SU-DHL-6 (cell line): ENCODE measurements around the gene IL17B.

Experiments used
- H2AFZ ChIP-seq: fragments of 200-600 bp; sonication (generic); 2 replicates; pipeline ENCODE4 v1.6.1; 2014; ENCODE audit warnings: low read depth, mild to moderate bottlenecking, moderate library complexity, mixed read lengths, antibody characterized with exemption, low read length; ENCODE audit not compliant: severe bottlenecking
- H3F3A ChIP-seq: fragments of 200-600 bp; shearing (Covaris generic); 2 replicates; pipeline ENCODE4 v1.6.0; 2016; ENCODE audit warnings: antibody characterized with exemption, mild to moderate bottlenecking; ENCODE audit not compliant: insufficient read depth
- H3K27ac ChIP-seq: fragments of 200-600 bp; sonication (generic); 2 replicates; pipeline ENCODE4 v1.5.1; 2016; ENCODE audit warnings: low read depth, mild to moderate bottlenecking, low read length, moderate library complexity, mixed read lengths
- H3K27me3 ChIP-seq: fragments of 200-600 bp; sonication (generic), shearing (Covaris generic); 2 replicates; pipeline ENCODE4 v1.6.0; 2014; ENCODE audit warnings: mild to moderate bottlenecking, low read length
- H3K36me3 ChIP-seq: fragments of 200-600 bp; sonication (generic); 2 replicates; pipeline ENCODE4 v1.6.1; 2014; ENCODE audit warnings: mild to moderate bottlenecking, low read length, mixed read lengths
- H3K4me2 ChIP-seq: fragments of 300-600, 200-600 bp; shearing (Covaris generic), sonication (generic); 2 replicates; pipeline ENCODE4 v1.6.0; 2014; ENCODE audit warnings: low read length, low read depth, mild to moderate bottlenecking; ENCODE audit not compliant: poor library complexity, severe bottlenecking
- H3K4me3 ChIP-seq: fragments of 200-600 bp; sonication (generic); 2 replicates; pipeline ENCODE4 v1.5.1; 2014; ENCODE audit warnings: antibody characterized with exemption, low read length, mild to moderate bottlenecking, mixed read lengths; ENCODE audit not compliant: insufficient read depth, poor library complexity, severe bottlenecking
- H3K79me2 ChIP-seq: fragments of 200-600 bp; sonication (generic); 2 replicates; pipeline ENCODE4 v1.6.1; 2014; ENCODE audit warnings: mild to moderate bottlenecking, low read length, moderate library complexity; ENCODE audit not compliant: insufficient read depth
- H3K9ac ChIP-seq: fragments of 200-600 bp; sonication (generic); 2 replicates; pipeline ENCODE4 v1.7.0; 2014; ENCODE audit warnings: mild to moderate bottlenecking, low read length
- H3K9me2 ChIP-seq: fragments of 200-600 bp; sonication (generic); replicated peaks from 2 replicates; pipeline ENCODE4 v1.6.1; 2014; ENCODE audit warnings: low read length; ENCODE audit not compliant: insufficient read depth
- H3K9me3 ChIP-seq: fragments of 200-600 bp; sonication (generic); 2 replicates; pipeline ENCODE4 v1.6.1; 2014; ENCODE audit warnings: low read length, mixed read lengths; ENCODE audit not compliant: insufficient read depth
- H4K20me1 ChIP-seq: fragments of 200-600 bp; sonication (generic); 2 replicates; pipeline ENCODE4 v1.6.1; 2014; ENCODE audit warnings: low read depth, mild to moderate bottlenecking, antibody characterized with exemption, low read length, moderate library complexity, mixed read lengths
- CTCF ChIP-seq: fragments of 200-600 bp; sonication (generic); IDR thresholded peaks from one replicate; pipeline ENCODE4 v1.5.1; 2017; ENCODE audit warnings: antibody characterized with exemption, mild to moderate bottlenecking, low read length, moderate library complexity; ENCODE audit not compliant: insufficient read depth, poor library complexity, severe bottlenecking
- EZH2phosphoT487 ChIP-seq: fragments of 200-600 bp; sonication (generic), shearing (Covaris generic); conservative IDR thresholded peaks from 2 replicates; pipeline ENCODE4 v1.6.1; 2018; ENCODE audit warnings: mild to moderate bottlenecking, antibody characterized with exemption, low read length, moderate library complexity, mixed read lengths

IL17B gene

GRCh38 chr5:149403923-149404745 is 25.0 kb upstream of the IL17B start:
- no peak overlapping the region for H3K4me3 ChIP-seq
- H3K9me2 ChIP-seq = no peaks in the 10 kb centered on the region
- no peaks in the 10 kb centered on the region for H3K36me3 ChIP-seq
- no peaks in the 10 kb centered on the region for H3K79me2 ChIP-seq
- no peaks in the 10 kb centered on the region for H3F3A ChIP-seq
- H3K9ac ChIP-seq = no peak overlapping the region
- no peak for TF ChIP-seq EZH2phosphoT487
- TF ChIP-seq CTCF = no peak
- no peaks in the 10 kb centered on the region for H3K9me3 ChIP-seq
- no peak overlapping the region for H3K4me2 ChIP-seq
- H3K27ac ChIP-seq = no peak overlapping the region
- H2AFZ ChIP-seq = no peak overlapping the region
- H3K27me3 ChIP-seq = no peaks in the 10 kb centered on the region
- H4K20me1 ChIP-seq = no peaks in the 10 kb centered on the region

GRCh38 chr5:149402291-149402690 is 23.2 kb upstream of the IL17B start:
- no peak overlapping the region for H3K9ac ChIP-seq
- no peaks in the 10 kb centered on the region for H3K79me2 ChIP-seq
- no peaks in the 10 kb centered on the region for H4K20me1 ChIP-seq
- no peaks in the 10 kb centered on the region for H3F3A ChIP-seq
- H3K27me3 ChIP-seq = no peaks in the 10 kb centered on the region
- TF ChIP-seq CTCF (no peak), EZH2phosphoT487 (no peak)
- no peak overlapping the region for H2AFZ ChIP-seq
- no peaks in the 10 kb centered on the region for H3K36me3 ChIP-seq
- no peak overlapping the region for H3K4me3 ChIP-seq
- no peaks in the 10 kb centered on the region for H3K9me3 ChIP-seq
- H3K4me2 ChIP-seq = no peak overlapping the region
- no peaks in the 10 kb centered on the region for H3K9me2 ChIP-seq
- H3K27ac ChIP-seq = no peak overlapping the region

- no peak overlapping the region for H3K27ac ChIP-seq
- no peaks in the 10 kb centered on the region for H3K9me2 ChIP-seq
- H3K4me2 ChIP-seq = no peak overlapping the region
- no peaks in the 10 kb centered on the region for H3K79me2 ChIP-seq
- no peak for TF ChIP-seq EZH2phosphoT487
- TF ChIP-seq CTCF = no peak
- H3K4me3 ChIP-seq = no peak overlapping the region
- no peaks in the 10 kb centered on the region for H4K20me1 ChIP-seq
- no peak overlapping the region for H3K9ac ChIP-seq
- no peaks in the 10 kb centered on the region for H3F3A ChIP-seq
- H3K27me3 ChIP-seq = no peaks in the 10 kb centered on the region
- no peak overlapping the region for H2AFZ ChIP-seq
- H3K9me3 ChIP-seq = no peaks in the 10 kb centered on the region
- H3K36me3 ChIP-seq = no peaks in the 10 kb centered on the region
Observed at GRCh38 chr5:149401051-149401450, 22.0 kb upstream of the IL17B start.
